HL-60 (cell line): ENCODE data around the gene MACROD1.

ENCODE experiments used
- DNase-seq, 2 experiments: peaks; one replicate each; pipeline ENCODE4 v3.0.0-alpha.2; 2010 to 2020; ENCODE audit warnings: low read depth in 1 of 2, low spot score in 1 of 2
- H3K27ac ChIP-seq: fragments of 250-450 bp; sonication (Bioruptor Pico); replicated peaks from 2 replicates; pipeline ENCODE4 v1.5.1; 2020; ENCODE audit warnings: mild to moderate bottlenecking, moderate library complexity
- H3K27me3 ChIP-seq: fragments of 250-450 bp; sonication (Bioruptor Pico); 2 replicates; pipeline ENCODE4 v1.5.1; 2021; ENCODE audit warnings: mild to moderate bottlenecking, moderate library complexity; ENCODE audit not compliant: insufficient read depth, poor library complexity, severe bottlenecking
- H3K4me3 ChIP-seq: replicated peaks from 2 replicates; pipeline ENCODE4 v1.5.1; 2011; ENCODE audit warnings: mild to moderate bottlenecking, control low read depth, low read length; ENCODE audit not compliant: insufficient read depth
- GABPA ChIP-seq: IDR thresholded peaks from 2 replicates; pipeline ENCODE4 v1.6.1; 2012; ENCODE audit warnings: low read depth
- POLR2AphosphoS5 ChIP-seq: IDR thresholded peaks from 2 replicates; pipeline ENCODE4 v1.6.1; 2012; ENCODE audit warnings: low read depth
- SPI1 ChIP-seq: IDR thresholded peaks from 2 replicates; pipeline ENCODE4 v1.6.1; 2012; ENCODE audit warnings: low read depth, mild to moderate bottlenecking, borderline replicate concordance
- TF ChIP-seq, protein P1 (sequence below): IDR thresholded peaks from one replicate; pipeline ENCODE4 v1.5.1; 2011; ENCODE audit warnings: low read length, control low read depth, inconsistent platforms; ENCODE audit not compliant: insufficient read depth
- TF ChIP-seq, protein P2 (sequence below): IDR thresholded peaks from 2 replicates; pipeline ENCODE4 v1.6.1; 2012; ENCODE audit warnings: low read depth; ENCODE audit not compliant: insufficient replicate concordance

Gene MACROD1

DNA sequence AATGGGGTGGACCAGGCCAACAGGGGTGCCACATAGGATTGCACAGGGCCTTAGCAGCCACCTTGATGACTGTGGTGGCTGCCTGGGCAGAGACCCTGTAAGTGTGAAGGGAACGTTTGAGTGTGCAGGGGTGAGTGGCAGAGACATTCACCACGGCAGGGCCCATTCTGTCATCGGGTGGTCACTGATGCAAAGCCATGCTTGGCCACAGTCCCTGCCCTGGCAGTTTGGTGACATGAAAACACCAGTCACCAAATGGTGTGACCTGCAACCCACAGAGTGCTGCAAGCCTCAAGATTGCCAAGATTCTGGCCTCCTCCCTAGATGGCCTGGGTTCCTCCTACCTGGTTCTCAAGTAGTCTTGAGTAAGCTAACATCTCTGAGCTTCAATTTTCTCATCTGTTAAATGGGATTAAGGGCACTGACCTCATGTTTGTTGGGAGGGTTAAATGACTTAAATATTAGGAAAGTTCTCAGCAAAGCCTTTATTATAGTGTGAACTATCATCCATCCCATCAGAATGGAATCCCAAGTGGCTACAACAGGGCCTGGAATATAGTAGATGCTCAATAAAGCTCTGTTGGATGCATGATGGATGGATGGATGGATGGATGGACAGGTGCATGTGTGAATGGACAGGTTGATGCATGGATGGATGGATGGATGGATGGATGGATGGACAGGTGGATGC lies 53.0 kb downstream of the MACROD1 start:
- no peak overlapping the region for H3K27ac ChIP-seq
- DNase-seq = no peak
- TF ChIP-seq, protein P1, sequence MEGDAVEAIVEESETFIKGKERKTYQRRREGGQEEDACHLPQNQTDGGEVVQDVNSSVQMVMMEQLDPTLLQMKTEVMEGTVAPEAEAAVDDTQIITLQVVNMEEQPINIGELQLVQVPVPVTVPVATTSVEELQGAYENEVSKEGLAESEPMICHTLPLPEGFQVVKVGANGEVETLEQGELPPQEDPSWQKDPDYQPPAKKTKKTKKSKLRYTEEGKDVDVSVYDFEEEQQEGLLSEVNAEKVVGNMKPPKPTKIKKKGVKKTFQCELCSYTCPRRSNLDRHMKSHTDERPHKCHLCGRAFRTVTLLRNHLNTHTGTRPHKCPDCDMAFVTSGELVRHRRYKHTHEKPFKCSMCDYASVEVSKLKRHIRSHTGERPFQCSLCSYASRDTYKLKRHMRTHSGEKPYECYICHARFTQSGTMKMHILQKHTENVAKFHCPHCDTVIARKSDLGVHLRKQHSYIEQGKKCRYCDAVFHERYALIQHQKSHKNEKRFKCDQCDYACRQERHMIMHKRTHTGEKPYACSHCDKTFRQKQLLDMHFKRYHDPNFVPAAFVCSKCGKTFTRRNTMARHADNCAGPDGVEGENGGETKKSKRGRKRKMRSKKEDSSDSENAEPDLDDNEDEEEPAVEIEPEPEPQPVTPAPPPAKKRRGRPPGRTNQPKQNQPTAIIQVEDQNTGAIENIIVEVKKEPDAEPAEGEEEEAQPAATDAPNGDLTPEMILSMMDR = no peak
- no peak for TF ChIP-seq GABPA
- no peak for TF ChIP-seq POLR2AphosphoS5
- TF ChIP-seq SPI1 = no peak
- TF ChIP-seq, protein P2, sequence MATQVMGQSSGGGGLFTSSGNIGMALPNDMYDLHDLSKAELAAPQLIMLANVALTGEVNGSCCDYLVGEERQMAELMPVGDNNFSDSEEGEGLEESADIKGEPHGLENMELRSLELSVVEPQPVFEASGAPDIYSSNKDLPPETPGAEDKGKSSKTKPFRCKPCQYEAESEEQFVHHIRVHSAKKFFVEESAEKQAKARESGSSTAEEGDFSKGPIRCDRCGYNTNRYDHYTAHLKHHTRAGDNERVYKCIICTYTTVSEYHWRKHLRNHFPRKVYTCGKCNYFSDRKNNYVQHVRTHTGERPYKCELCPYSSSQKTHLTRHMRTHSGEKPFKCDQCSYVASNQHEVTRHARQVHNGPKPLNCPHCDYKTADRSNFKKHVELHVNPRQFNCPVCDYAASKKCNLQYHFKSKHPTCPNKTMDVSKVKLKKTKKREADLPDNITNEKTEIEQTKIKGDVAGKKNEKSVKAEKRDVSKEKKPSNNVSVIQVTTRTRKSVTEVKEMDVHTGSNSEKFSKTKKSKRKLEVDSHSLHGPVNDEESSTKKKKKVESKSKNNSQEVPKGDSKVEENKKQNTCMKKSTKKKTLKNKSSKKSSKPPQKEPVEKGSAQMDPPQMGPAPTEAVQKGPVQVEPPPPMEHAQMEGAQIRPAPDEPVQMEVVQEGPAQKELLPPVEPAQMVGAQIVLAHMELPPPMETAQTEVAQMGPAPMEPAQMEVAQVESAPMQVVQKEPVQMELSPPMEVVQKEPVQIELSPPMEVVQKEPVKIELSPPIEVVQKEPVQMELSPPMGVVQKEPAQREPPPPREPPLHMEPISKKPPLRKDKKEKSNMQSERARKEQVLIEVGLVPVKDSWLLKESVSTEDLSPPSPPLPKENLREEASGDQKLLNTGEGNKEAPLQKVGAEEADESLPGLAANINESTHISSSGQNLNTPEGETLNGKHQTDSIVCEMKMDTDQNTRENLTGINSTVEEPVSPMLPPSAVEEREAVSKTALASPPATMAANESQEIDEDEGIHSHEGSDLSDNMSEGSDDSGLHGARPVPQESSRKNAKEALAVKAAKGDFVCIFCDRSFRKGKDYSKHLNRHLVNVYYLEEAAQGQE = no peak
- no peak overlapping the region for H3K4me3 ChIP-seq
- no peaks in the 10 kb centered on the region for H3K27me3 ChIP-seq

DNA sequence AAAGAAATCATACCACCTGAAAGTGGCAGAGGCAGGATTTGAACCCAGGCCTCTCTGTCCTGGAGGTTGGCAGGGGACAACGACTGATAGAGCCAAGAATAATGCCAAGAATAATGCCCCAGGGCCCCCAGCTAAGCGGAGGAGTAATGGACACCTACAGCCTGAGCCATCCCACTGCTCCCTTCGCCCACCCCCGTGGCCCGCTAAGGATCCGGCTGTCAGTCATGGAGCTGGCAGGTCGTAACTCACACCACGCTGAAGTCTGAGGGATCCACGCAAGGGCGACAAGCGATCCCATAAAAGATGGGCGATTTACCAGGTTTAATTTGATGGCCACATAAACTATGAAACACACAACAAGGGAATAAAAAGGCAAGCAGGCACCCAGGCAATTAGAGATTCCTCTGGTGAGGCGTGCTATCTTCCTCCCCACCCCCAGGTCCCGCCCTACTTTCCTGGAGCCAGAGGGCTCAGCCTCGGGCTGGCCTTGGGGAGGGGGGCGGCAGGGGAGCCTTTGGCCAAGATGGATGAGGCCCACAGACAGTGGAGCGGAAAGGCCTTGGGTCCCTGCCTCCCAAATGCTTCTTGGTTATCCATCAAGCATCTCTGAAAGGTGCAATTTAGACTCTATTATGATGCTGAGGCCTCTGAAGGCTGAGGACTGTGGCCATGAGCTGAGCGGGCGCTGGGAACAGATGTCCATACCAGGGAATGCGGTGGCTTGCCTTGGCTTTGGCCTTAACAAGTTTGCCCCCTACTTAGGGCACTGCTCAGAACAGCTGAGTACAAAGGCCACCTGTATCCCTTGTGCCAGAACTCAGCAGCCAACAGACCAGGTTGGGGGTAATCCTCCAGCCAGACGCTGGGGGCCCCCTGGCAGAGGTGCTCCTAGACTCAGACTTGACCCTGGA lies 55.2 kb downstream of the MACROD1 start:
- TF ChIP-seq POLR2AphosphoS5 (no peak), SPI1 (no peak)
- no peak for DNase-seq
- Histone ChIP-seq H3K4me3 (no peak overlapping the region), H3K27me3 (no peaks in the 10 kb centered on the region), H3K27ac (no peak overlapping the region)

DNA sequence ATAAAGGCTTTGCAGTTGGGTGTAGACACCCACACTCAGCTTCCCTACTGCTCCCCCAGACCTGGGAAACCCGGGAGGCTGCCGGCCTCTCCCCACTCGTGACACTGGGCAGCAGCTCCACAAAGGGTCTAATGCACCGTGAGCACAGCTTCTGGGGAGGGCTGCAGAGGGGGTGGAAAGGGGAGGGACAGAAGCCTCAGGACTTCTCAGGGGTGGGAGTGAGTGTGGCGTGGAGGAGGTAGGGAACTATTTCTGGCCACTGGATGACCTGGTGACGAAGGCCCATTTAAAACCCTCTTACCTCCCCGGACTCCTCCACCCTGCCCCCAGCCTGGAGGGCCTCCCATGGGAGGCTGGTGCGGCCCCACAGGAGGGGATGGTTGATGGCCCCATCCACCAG lies 56.6 kb downstream of the MACROD1 start:
- Histone ChIP-seq H3K27ac (no peak overlapping the region), H3K4me3 (no peak overlapping the region), H3K27me3 (no peaks in the 10 kb centered on the region)
- no peak for TF ChIP-seq POLR2AphosphoS5
- no peak for DNase-seq

DNA sequence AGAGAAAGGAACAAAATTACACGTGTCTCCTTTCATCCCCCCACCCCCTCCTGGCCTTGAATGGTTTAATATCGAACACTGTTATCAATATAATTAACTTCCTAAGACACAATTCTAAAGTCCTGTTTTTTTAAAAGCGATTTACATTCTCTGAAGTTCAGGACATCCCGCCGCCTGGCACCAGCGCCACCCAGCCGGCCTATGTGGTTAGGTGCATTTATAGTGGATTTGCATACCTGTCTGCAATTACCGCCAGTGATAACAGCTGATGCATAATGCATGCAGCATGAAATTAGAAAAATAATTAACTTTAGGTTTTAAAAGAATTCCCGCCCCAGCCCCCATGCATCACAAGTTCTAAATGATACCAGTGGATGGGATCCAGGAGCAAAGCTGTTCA lies 58.6 kb downstream of the MACROD1 start:
- no peak overlapping the region for H3K4me3 ChIP-seq
- TF ChIP-seq, protein P2 = no peak
- no peak for TF ChIP-seq SPI1
- no peak for TF ChIP-seq GABPA
- H3K27me3 ChIP-seq = no peaks in the 10 kb centered on the region
- DNase-seq = no peak
- H3K27ac ChIP-seq = no peak overlapping the region

DNA sequence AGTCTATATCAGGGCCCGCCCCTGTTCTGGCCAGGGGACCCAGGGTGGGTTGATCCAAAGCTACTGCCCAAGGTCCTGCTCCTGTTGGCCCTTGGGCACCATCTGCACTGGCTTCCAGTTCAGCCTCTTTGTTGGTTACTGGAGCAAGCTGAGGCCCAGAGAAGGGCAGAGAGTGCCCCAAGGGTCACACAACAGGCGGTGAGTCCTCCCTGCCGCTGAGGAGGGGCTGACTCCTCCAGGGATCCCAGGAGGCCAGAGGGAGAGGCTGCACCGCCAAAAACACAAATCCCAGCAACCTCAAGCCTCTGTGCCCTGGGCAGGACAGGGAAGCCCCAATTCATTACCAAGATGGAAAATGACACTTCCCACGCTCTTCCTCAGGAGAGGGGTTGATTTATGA lies 61.3 kb downstream of the MACROD1 start:
- H3K27me3 ChIP-seq = no peaks in the 10 kb centered on the region
- DNase-seq = no peak
- TF ChIP-seq, protein P2 = no peak
- TF ChIP-seq, protein P1 = no peak
- TF ChIP-seq SPI1 (no peak), GABPA (no peak), POLR2AphosphoS5 (no peak)
- no peak overlapping the region for H3K27ac ChIP-seq
- no peak overlapping the region for H3K4me3 ChIP-seq
